Measurements from ENCODE around the gene SRSF3. TPM values are rescaled to one million over a fixed set of nuclear protein-coding genes. Genes with fewer than 3 reads are reported as not detected.

Gene SRSF3
- total and polyA plus RNA-seq, 3 donors from 2014 or later: 180 to 289 (median 183) TPM

DNA sequence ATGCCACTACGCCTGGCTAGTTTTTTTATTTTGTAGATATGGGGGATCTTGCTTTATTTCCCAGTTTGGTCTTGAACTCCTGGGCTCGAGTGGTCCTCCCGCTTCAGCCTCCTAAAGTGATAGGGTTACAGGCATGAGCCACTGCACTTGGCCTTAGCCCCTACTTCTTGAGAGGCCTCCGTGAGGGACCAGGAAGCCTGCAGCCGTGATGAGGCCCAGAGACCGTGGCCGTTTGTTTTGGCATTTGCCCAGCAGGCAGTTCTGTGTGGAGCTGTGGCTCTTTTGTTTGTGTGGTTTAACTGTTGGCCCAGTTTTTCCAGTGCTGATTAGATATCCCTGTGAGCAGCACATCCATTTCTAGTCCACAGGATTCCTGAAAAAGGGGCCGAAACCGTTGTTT is 39.8 kb downstream of the SRSF3 start:
- peak; percentile 81 for DNase-seq
- H3K27ac ChIP-seq: peak overlapping the region; percentile 76 to 84
- intact Hi-C loops (cut with DNase I; ENCODE audit: low total_unique reads): no loop called here
- no peak overlapping the region for H3K4me3 ChIP-seq
- H3K27me3 ChIP-seq: no peaks in the 10 kb centered on the region
- no peaks in the 10 kb centered on the region for H3K36me3 ChIP-seq (ENCODE audit: low read depth, missing control alignments)
- peaks cover 35% of the 10 kb centered on the region for H3K4me1 ChIP-seq
- 40 to 49% methylated on average over 7 to 9 of the region's 9 CpGs for WGBS, 2 donors
- no peaks in the 10 kb centered on the region for H3K9me3 ChIP-seq
- TF ChIP-seq, protein P1, sequence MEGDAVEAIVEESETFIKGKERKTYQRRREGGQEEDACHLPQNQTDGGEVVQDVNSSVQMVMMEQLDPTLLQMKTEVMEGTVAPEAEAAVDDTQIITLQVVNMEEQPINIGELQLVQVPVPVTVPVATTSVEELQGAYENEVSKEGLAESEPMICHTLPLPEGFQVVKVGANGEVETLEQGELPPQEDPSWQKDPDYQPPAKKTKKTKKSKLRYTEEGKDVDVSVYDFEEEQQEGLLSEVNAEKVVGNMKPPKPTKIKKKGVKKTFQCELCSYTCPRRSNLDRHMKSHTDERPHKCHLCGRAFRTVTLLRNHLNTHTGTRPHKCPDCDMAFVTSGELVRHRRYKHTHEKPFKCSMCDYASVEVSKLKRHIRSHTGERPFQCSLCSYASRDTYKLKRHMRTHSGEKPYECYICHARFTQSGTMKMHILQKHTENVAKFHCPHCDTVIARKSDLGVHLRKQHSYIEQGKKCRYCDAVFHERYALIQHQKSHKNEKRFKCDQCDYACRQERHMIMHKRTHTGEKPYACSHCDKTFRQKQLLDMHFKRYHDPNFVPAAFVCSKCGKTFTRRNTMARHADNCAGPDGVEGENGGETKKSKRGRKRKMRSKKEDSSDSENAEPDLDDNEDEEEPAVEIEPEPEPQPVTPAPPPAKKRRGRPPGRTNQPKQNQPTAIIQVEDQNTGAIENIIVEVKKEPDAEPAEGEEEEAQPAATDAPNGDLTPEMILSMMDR (IDR thresholded peaks at IDR 0.05): no peak

DNA sequence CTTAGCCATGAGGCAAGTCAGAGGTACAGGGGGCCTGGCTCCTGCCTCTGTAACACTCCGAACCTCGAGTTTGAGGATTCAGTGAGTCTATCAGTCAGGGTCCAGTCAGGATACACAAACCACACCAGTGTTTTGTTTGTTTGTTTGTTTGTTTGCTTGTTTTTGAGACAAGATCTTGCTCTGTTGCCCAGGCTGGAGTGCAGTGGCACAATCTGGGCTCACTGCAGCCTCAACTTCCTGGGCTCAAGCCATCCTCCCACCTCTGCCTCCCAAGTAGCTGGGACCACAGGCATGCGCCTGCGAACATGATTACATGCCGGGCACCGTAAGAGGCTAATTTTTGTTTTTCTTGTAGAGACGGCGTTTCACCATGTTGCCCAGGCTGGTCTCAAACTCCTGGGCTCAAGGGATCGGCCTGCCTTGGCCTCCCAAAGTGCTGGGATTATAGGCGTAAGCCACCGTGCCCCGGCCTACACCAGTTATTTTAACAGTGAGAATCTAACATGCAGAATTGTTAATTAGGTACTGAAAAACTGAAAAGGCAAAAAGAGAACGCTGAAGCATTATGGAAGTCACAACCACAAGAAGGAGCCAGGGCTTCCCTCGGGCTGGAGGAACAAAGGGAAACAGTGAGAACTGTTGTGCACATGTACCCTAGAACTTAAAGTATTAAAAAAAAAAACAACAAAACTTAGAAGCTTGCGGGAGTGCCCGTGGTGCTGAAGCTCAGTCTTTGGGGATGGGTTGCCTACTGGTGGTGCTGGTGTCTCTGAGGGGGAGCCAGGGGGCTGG is 40.4 kb downstream of the SRSF3 start:
- WGBS, 2 donors: 66 to 77% methylated on average over 16 of the region's 16 CpGs
- H3K9me3 ChIP-seq: no peaks in the 10 kb centered on the region
- no peak for TF ChIP-seq POLR2A (IDR thresholded peaks at IDR 0.05)
- TF ChIP-seq, protein P1 (IDR thresholded peaks at IDR 0.05): no peak
- H3K36me3 ChIP-seq (ENCODE audit: low read depth, missing control alignments): no peaks in the 10 kb centered on the region
- peak overlapping the region; percentile 76 to 84 for H3K27ac ChIP-seq
- peaks cover 33% of the 10 kb centered on the region for H3K4me1 ChIP-seq
- no peak for DNase-seq
- H3K4me3 ChIP-seq: no peak overlapping the region
- H3K27me3 ChIP-seq: no peaks in the 10 kb centered on the region
- intact Hi-C loops (cut with DNase I; ENCODE audit: low total_unique reads): no loop called here

DNA sequence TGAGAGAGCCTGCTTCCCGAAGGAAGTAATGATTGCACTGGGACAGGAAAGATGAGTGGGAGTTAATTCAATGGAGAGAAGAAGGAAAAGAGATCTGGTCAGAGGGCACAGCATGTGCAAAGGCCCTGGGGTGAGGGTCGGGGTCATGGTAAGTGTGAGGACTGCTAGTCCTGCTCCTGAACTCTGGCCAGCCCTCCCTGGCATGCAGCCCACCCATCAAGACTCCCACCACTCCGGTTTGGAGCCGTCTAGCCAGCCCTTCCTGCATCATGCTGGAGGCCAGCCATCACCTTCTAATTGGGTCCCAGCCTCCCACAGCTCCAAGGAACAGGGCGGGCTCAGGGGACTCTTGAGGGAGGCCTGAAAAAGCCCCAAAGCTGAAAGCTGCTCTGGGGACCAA is 42.1 kb downstream of the SRSF3 start:
- no peaks in the 10 kb centered on the region for H3K36me3 ChIP-seq (ENCODE audit: low read depth, missing control alignments)
- H3K27ac ChIP-seq: peak overlapping the region; percentile 36 to 46
- no peaks in the 10 kb centered on the region for H3K9me3 ChIP-seq
- no peak for TF ChIP-seq POLR2A (IDR thresholded peaks at IDR 0.05)
- TF ChIP-seq, protein P1 (IDR thresholded peaks at IDR 0.05): no peak
- no peak overlapping the region for H3K4me3 ChIP-seq
- no peaks in the 10 kb centered on the region for H3K27me3 ChIP-seq
- intact Hi-C loops (cut with DNase I; ENCODE audit: low total_unique reads): no loop called here
- DNase-seq: no peak
- peaks cover 33% of the 10 kb centered on the region for H3K4me1 ChIP-seq
- 31 to 32% methylated on average over 5 of the region's 5 CpGs for WGBS, 2 donors

DNA sequence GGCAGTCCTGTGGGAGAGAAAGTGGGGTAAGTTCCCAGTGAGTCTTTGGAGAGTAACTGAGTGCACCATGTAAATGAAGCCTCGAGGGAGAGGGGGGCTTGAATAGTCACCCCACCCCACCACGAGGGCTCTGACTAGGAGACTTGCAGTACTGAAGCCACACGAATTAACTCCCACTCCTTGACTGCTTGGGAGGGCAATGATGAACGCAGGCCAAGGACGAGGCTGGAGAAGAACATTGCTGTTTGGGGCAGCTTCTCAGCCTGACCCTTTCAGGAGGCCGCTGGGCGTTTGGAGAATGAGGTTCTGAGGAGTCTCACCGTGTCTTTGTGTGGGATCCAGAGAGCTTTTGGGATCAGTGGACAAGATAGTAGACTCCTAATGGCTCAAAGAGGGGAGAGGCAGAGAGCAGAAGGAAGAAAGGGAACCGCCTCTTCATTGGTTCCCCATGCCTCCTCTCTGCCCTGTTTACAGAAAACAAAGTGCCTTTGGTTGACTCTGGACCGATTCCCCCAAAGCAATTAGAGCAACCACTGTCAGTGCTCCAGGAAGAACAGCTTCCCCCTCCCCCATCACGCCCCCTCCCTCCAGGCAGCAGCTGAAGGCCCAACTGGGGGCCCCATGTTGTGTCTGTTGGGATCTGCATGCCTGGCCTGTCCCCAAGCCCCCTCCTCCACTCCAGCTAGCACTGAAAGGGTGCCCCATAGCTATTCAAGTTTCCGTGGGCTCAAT is 42.7 kb downstream of the SRSF3 start:
- no peaks in the 10 kb centered on the region for H3K9me3 ChIP-seq
- H3K27ac ChIP-seq: peak overlapping the region; percentile 36 to 46
- intact Hi-C loops (cut with DNase I; ENCODE audit: low total_unique reads): no loop called here
- peak; percentile 65 for DNase-seq
- no peak for TF ChIP-seq POLR2A (IDR thresholded peaks at IDR 0.05)
- TF ChIP-seq, protein P1 (IDR thresholded peaks at IDR 0.05): no peak
- WGBS, 2 donors: 50 to 61% methylated on average over 12 of the region's 12 CpGs
- no peaks in the 10 kb centered on the region for H3K27me3 ChIP-seq
- no peak overlapping the region for H3K4me3 ChIP-seq
- no peaks in the 10 kb centered on the region for H3K36me3 ChIP-seq (ENCODE audit: low read depth, missing control alignments)
- peaks cover 33% of the 10 kb centered on the region for H3K4me1 ChIP-seq

All from testis (tissue), 3 donors.